ENCODE measurements around the gene PRAMEF12. TPM values are rescaled to one million over a fixed set of nuclear protein-coding genes. Genes with fewer than 3 reads are reported as not detected.

PRAMEF12 gene
- total and polyA plus RNA-seq, 12 donors = not detected

GRCh38 chr1:12756768-12757413 lies 16.6 kb upstream of the PRAMEF12 start:
- 65 to 71% (median 69%) methylated on average over 6 of the region's 6 CpGs for WGBS, 4 donors
- no peak for DNase-seq
- H3K4me1 ChIP-seq (replicated peaks in 1 of 2) = no peaks in the 10 kb centered on the region

GRCh38 chr1:12757836-12758235 lies 15.7 kb upstream of the PRAMEF12 start:
- Histone ChIP-seq H3K9me3 (replicated peaks in 1 of 3) (no peaks in the 10 kb centered on the region), H3K27ac (no peak overlapping the region), H3K27me3 (peaks cover 6% of the 10 kb centered on the region), H3K36me3 (replicated peaks in 1 of 2) (no peaks in the 10 kb centered on the region), H3K4me1 (replicated peaks in 1 of 2) (no peaks in the 10 kb centered on the region), H3K4me3 (no peak overlapping the region)
- DNase-seq = no peak
- WGBS, 4 donors = 67 to 73% (median 68%) methylated on average over 6 of the region's 6 CpGs
- intact Hi-C loops (cut with DNase I) = no loop called here
- TF ChIP-seq CTCF (IDR thresholded peaks at IDR 0.05) (no peak), POLR2A (IDR thresholded peaks at IDR 0.05) (no peak)

More at GRCh38 chr1:12756768-12757413, 16.6 kb upstream of the PRAMEF12 start:
- Histone ChIP-seq H3K27me3 (peaks cover 6% of the 10 kb centered on the region), H3K36me3 (replicated peaks in 1 of 2) (no peaks in the 10 kb centered on the region), H3K27ac (no peak overlapping the region), H3K9me3 (replicated peaks in 1 of 3) (no peaks in the 10 kb centered on the region), H3K4me3 (no peak overlapping the region)
- intact Hi-C loops (cut with DNase I) = no loop called here
- TF ChIP-seq CTCF (IDR thresholded peaks at IDR 0.05) (no peak), POLR2A (IDR thresholded peaks at IDR 0.05) (no peak)

GRCh38 chr1:12760256-12760795 lies 13.2 kb upstream of the PRAMEF12 start:
- no peak overlapping the region for H3K27ac ChIP-seq
- 52 to 74% (median 61%) methylated on average over 6 to 7 of the region's 7 CpGs for WGBS, 4 donors
- peaks cover 6% of the 10 kb centered on the region for H3K27me3 ChIP-seq
- no peaks in the 10 kb centered on the region for H3K36me3 ChIP-seq (replicated peaks in 1 of 2)
- DNase-seq = no peak
- no peak overlapping the region for H3K4me3 ChIP-seq
- no peaks in the 10 kb centered on the region for H3K9me3 ChIP-seq (replicated peaks in 1 of 3)
- intact Hi-C loops (cut with DNase I) = no loop called here
- no peaks in the 10 kb centered on the region for H3K4me1 ChIP-seq (replicated peaks in 1 of 2)
- TF ChIP-seq CTCF (IDR thresholded peaks at IDR 0.05) = no peak
- TF ChIP-seq POLR2A (IDR thresholded peaks at IDR 0.05) = no peak

GRCh38 chr1:12761781-12762180 lies 11.8 kb upstream of the PRAMEF12 start:
- no peak for DNase-seq
- no peaks in the 10 kb centered on the region for H3K9me3 ChIP-seq (replicated peaks in 1 of 3)
- no peaks in the 10 kb centered on the region for H3K4me1 ChIP-seq (replicated peaks in 1 of 2)
- 65 to 88% (median 81%) methylated on average over 4 to 5 of the region's 5 CpGs for WGBS, 4 donors
- intact Hi-C loops (cut with DNase I) = no loop called here
- H3K36me3 ChIP-seq (replicated peaks in 1 of 2) = no peaks in the 10 kb centered on the region
- no peak for TF ChIP-seq CTCF (IDR thresholded peaks at IDR 0.05)
- TF ChIP-seq POLR2A (IDR thresholded peaks at IDR 0.05) = no peak
- peaks cover 6% of the 10 kb centered on the region for H3K27me3 ChIP-seq
- H3K27ac ChIP-seq = no peak overlapping the region
- H3K4me3 ChIP-seq = no peak overlapping the region
